GM12878 (cell line): ENCODE data around the gene NUTM1. TPM values are rescaled to one million over a fixed set of nuclear protein-coding genes. Genes with fewer than 3 reads are reported as not detected.

Source experiments
- CBFB ChIP-seq: IDR thresholded peaks from 2 replicates; pipeline ENCODE4 v1.6.1; 2016; ENCODE audit warnings: antibody characterized with exemption, low read depth
- ETV6 ChIP-seq, 2 experiments: fragments of 450-650 bp in 1 of 2; IDR thresholded peaks in 1 of 2; conservative IDR thresholded peaks in 1 of 2; 2 replicates each; pipeline ENCODE4 v1.6.1; 2014; ENCODE audit warnings: antibody characterized with exemption in 1 of 2, borderline replicate concordance in 1 of 2, low read depth in 1 of 2, mild to moderate bottlenecking in 1 of 2, moderate library complexity in 1 of 2
- HCFC1 ChIP-seq: fragments of 150-350 bp; IDR thresholded peaks from 2 replicates; pipeline ENCODE4 v1.6.1; 2014; ENCODE audit warnings: low read length
- IKZF2 ChIP-seq, 2 experiments: fragments of 450-650 bp; IDR thresholded peaks; 2 replicates each; pipeline ENCODE4 v1.6.1; 2017; ENCODE audit warnings: mild to moderate bottlenecking in 2 of 2, moderate library complexity in 2 of 2
- LARP7 ChIP-seq: fragments of 450-650 bp; IDR thresholded peaks from 2 replicates; pipeline ENCODE4 v1.6.1; 2017; ENCODE audit warnings: mild to moderate bottlenecking
- MTA3 ChIP-seq: IDR thresholded peaks from 2 replicates; pipeline ENCODE4 v1.6.1; 2012; ENCODE audit warnings: low read length, inconsistent platforms, borderline replicate concordance
- RAD51 ChIP-seq: fragments of 450-650 bp; IDR thresholded peaks from 2 replicates; pipeline ENCODE4 v1.6.1; 2016; ENCODE audit warnings: moderate library complexity, mild to moderate bottlenecking, inconsistent platforms
- SIN3A ChIP-seq: IDR thresholded peaks from 2 replicates; pipeline ENCODE4 v1.6.1; 2012; ENCODE audit warnings: low read depth, low read length, improper control_type of control experiment
- SMC3 ChIP-seq: IDR thresholded peaks from 2 replicates; pipeline ENCODE4 v1.6.1; 2011; ENCODE audit warnings: low read length, improper control_type of control experiment, borderline replicate concordance
- SREBF1 ChIP-seq: IDR thresholded peaks from 2 replicates; pipeline ENCODE4 v1.6.1; 2012; ENCODE audit warnings: mild to moderate bottlenecking, low read length
- TCF3 ChIP-seq: IDR thresholded peaks from 2 replicates; pipeline ENCODE4 v1.6.1; 2012; ENCODE audit warnings: low read depth, mild to moderate bottlenecking, low read length, borderline replicate concordance; ENCODE audit not compliant: insufficient read depth
- polyA plus RNA-seq, 11 experiments: library from polyadenylated mRNA; depleted of rRNA in 4 of 11; unstranded in 6 of 11; stranded (reverse) in 5 of 11; fragments of >200 nt; fragmentation: Nextera tagmentation in 4 of 11; fragmentation: Illumina TruSeq in 1 of 11; extraction: Ambion mirVana in 4 of 11; extraction: Trizol in 1 of 11; gene quantifications; 1 replicate in 1 of 11; 2 replicates in 10 of 11; pipeline versions ENCODE4 v1.2.1 to v1.2.3, GENCODE V29; 2011 to 2016; ENCODE audit warnings: inconsistent platforms in 2 of 11, missing spikeins in 2 of 11, low read depth in 1 of 11
- total RNA-seq, 4 experiments: library from RNA; depleted of rRNA in 3 of 4; stranded (reverse); fragments of >200 nt in 3 of 4; fragmentation: Illumina TruSeq in 1 of 4; extraction: Trizol in 1 of 4; gene quantifications; 2 replicates each; pipeline versions ENCODE4 v1.2.1 to v1.2.3, GENCODE V29; 2013 to 2021
- TF ChIP-seq, protein P1 (sequence below): IDR thresholded peaks from 2 replicates; pipeline ENCODE4 v1.6.1; 2011; ENCODE audit warnings: low read depth, mild to moderate bottlenecking, low read length, moderate library complexity, borderline replicate concordance; ENCODE audit errors: extremely low read depth
- TF ChIP-seq, protein P2 (sequence below): fragments of 450-650 bp; IDR thresholded peaks from 2 replicates; pipeline ENCODE4 v1.6.1; 2017; ENCODE audit warnings: mild to moderate bottlenecking, moderate library complexity
- TF ChIP-seq, protein P3 (sequence below): fragments of 450-650 bp; IDR thresholded peaks from 2 replicates; pipeline ENCODE4 v1.6.1; 2017; ENCODE audit warnings: borderline replicate concordance
- TF ChIP-seq, protein P4 (sequence below): IDR thresholded peaks from 2 replicates; pipeline ENCODE4 v1.6.1; 2012; ENCODE audit warnings: low read depth, low read length, improper control_type of control experiment
- TF ChIP-seq, protein P5 (sequence below): fragments of 450-650 bp; IDR thresholded peaks from 2 replicates; pipeline ENCODE4 v1.6.1; 2014; ENCODE audit warnings: mild to moderate bottlenecking

Gene NUTM1
- total and polyA plus RNA-seq, 10 of the 15 experiments (the other 5 are each of a cell fraction or from before 2014, with no cell fraction given), result under 0.01 to 0.05 TPM; not detected in 8

DNA sequence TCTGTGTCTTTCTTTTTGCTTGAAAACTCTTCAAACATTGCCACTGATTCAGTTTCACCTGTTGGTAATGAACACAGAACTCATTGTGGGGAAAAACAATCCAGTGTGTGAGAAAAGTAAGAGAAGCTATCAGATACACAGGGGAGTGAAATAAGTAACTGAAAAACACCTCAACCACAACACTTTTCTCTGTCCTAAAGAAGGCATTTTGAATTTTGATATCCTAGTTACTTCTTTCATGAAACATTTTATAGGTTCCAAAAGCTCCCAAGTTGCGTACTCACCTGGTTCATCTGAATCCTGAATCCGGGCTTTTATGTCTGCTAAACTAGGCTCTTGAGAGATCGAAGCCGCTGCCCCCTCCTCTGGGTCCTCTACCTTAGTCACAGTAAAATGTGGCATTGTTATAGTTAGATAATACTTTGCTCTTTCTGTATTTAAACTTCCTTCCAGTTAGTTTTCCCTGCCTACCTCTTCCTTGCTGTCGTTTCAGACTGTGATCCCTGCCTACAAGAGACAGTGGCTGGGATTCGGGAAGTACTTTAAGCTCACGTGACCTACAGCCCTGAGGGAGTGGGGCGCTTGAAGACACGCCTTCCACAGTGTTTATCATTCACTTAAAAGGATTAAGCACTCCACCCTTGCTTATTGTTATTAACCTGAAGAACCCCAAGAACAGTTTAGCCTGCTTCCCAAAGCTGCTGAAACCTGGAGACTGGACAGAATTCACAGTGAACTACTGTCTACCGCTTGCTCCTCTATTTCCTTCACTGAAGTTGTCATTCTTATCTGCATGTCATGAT is 24.6 kb upstream of the NUTM1 start (continued):
- TF ChIP-seq SREBF1 (no peak), LARP7 (no peak), SIN3A (peak; percentile 59; the same call in 1 of the 2 replicates), CBFB (peak; percentile 45; the same call in 1 of the 2 replicates), ETV6 (conservative IDR thresholded peaks at IDR 0.05 in 1 of 2, IDR thresholded peaks at IDR 0.05 in 1 of 2; ENCODE audit: borderline replicate concordance in 1 of 2, low read depth in 1 of 2) (no peak), HCFC1 (no peak), IKZF2 (IDR thresholded peaks at IDR 0.05) (peak; percentile 60 to 73; a peak in 3 of 4 replicates), MTA3 (peak; percentile 73; the same call in 1 of the 2 replicates), RAD51 (peak; percentile 97), TCF3 (no peak), SMC3 (no peak)
- TF ChIP-seq, protein P1, sequence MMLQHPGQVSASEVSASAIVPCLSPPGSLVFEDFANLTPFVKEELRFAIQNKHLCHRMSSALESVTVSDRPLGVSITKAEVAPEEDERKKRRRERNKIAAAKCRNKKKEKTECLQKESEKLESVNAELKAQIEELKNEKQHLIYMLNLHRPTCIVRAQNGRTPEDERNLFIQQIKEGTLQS, result peak; percentile 74; the same call in 1 of the 2 replicates
- TF ChIP-seq, protein P2, sequence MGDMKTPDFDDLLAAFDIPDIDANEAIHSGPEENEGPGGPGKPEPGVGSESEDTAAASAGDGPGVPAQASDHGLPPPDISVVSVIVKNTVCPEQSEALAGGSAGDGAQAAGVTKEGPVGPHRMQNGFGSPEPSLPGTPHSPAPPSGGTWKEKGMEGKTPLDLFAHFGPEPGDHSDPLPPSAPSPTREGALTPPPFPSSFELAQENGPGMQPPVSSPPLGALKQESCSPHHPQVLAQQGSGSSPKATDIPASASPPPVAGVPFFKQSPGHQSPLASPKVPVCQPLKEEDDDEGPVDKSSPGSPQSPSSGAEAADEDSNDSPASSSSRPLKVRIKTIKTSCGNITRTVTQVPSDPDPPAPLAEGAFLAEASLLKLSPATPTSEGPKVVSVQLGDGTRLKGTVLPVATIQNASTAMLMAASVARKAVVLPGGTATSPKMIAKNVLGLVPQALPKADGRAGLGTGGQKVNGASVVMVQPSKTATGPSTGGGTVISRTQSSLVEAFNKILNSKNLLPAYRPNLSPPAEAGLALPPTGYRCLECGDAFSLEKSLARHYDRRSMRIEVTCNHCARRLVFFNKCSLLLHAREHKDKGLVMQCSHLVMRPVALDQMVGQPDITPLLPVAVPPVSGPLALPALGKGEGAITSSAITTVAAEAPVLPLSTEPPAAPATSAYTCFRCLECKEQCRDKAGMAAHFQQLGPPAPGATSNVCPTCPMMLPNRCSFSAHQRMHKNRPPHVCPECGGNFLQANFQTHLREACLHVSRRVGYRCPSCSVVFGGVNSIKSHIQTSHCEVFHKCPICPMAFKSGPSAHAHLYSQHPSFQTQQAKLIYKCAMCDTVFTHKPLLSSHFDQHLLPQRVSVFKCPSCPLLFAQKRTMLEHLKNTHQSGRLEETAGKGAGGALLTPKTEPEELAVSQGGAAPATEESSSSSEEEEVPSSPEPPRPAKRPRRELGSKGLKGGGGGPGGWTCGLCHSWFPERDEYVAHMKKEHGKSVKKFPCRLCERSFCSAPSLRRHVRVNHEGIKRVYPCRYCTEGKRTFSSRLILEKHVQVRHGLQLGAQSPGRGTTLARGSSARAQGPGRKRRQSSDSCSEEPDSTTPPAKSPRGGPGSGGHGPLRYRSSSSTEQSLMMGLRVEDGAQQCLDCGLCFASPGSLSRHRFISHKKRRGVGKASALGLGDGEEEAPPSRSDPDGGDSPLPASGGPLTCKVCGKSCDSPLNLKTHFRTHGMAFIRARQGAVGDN, result 0 out of 2 replicates have a peak, but pooled peaks have one; percentile 19
- TF ChIP-seq, protein P3, sequence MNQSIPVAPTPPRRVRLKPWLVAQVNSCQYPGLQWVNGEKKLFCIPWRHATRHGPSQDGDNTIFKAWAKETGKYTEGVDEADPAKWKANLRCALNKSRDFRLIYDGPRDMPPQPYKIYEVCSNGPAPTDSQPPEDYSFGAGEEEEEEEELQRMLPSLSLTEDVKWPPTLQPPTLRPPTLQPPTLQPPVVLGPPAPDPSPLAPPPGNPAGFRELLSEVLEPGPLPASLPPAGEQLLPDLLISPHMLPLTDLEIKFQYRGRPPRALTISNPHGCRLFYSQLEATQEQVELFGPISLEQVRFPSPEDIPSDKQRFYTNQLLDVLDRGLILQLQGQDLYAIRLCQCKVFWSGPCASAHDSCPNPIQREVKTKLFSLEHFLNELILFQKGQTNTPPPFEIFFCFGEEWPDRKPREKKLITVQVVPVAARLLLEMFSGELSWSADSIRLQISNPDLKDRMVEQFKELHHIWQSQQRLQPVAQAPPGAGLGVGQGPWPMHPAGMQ, result no peak
- TF ChIP-seq, protein P4, sequence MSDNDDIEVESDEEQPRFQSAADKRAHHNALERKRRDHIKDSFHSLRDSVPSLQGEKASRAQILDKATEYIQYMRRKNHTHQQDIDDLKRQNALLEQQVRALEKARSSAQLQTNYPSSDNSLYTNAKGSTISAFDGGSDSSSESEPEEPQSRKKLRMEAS, result peak; percentile 60; the same call in 1 of the 2 replicates
- TF ChIP-seq, protein P5, sequence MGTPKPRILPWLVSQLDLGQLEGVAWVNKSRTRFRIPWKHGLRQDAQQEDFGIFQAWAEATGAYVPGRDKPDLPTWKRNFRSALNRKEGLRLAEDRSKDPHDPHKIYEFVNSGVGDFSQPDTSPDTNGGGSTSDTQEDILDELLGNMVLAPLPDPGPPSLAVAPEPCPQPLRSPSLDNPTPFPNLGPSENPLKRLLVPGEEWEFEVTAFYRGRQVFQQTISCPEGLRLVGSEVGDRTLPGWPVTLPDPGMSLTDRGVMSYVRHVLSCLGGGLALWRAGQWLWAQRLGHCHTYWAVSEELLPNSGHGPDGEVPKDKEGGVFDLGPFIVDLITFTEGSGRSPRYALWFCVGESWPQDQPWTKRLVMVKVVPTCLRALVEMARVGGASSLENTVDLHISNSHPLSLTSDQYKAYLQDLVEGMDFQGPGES, result no peak
